LNCAP (cell line): ENCODE results near the gene LHPP.

ENCODE experiments used
- CTCF ChIP-seq: fragments of 450-650 bp; IDR thresholded peaks from 2 replicates; pipeline ENCODE4 v1.5.1; 2017; ENCODE audit warnings: mild to moderate bottlenecking

LHPP gene

GRCh38 chr10:124607693-124608092 is 146.1 kb downstream of the LHPP start:
- no peak for TF ChIP-seq CTCF

GRCh38 chr10:124608093-124608721 is 146.6 kb downstream of the LHPP start:
- no peak for TF ChIP-seq CTCF

- TF ChIP-seq CTCF = no peak
Measured at GRCh38 chr10:124609698-124610097, 148.1 kb downstream of the LHPP start.

GRCh38 chr10:124611738-124612137 is 150.1 kb downstream of the LHPP start:
- no peak for TF ChIP-seq CTCF

GRCh38 chr10:124612611-124613498 is 151.2 kb downstream of the LHPP start:
- no peak for TF ChIP-seq CTCF

GRCh38 chr10:124614003-124614659 is 152.5 kb downstream of the LHPP start:
- no peak for TF ChIP-seq CTCF

GRCh38 chr10:124615259-124615658 is 153.6 kb downstream of the LHPP start:
- no peak for TF ChIP-seq CTCF
